T-helper 2 cell treated with Interferon-gamma antibody and Interleukin-4, amounts not matched to agents 5 μg/mL and 100 μg/mL, for 36 hours (primary cell): ENCODE measurements around the gene PRKAR1B.

Experiments
- DNase-seq: peaks from one replicate; pipeline ENCODE4 v3.0.0; 2021; ENCODE audit warnings: low spot score
- H3K27ac Mint-ChIP-seq: one replicate; pipeline ENCODE4 v1.8.0; 2021; ENCODE audit warnings: mild to moderate bottlenecking, mixed read lengths
- H3K27me3 Mint-ChIP-seq: one replicate; pipeline ENCODE4 v1.8.0; 2021; ENCODE audit warnings: low read depth, mixed read lengths
- H3K36me3 Mint-ChIP-seq: one replicate; pipeline ENCODE4 v1.8.0; 2021; ENCODE audit warnings: low read depth, mixed read lengths
- H3K4me1 Mint-ChIP-seq: one replicate; pipeline ENCODE4 v1.8.0; 2021; ENCODE audit warnings: low read depth, mixed read lengths
- H3K4me3 Mint-ChIP-seq: one replicate; pipeline ENCODE4 v1.8.0; 2022; ENCODE audit warnings: mild to moderate bottlenecking, moderate library complexity, mixed read lengths
- H3K9me3 Mint-ChIP-seq: one replicate; pipeline ENCODE4 v1.8.0; 2021; ENCODE audit warnings: mixed read lengths

The PRKAR1B gene

DNA sequence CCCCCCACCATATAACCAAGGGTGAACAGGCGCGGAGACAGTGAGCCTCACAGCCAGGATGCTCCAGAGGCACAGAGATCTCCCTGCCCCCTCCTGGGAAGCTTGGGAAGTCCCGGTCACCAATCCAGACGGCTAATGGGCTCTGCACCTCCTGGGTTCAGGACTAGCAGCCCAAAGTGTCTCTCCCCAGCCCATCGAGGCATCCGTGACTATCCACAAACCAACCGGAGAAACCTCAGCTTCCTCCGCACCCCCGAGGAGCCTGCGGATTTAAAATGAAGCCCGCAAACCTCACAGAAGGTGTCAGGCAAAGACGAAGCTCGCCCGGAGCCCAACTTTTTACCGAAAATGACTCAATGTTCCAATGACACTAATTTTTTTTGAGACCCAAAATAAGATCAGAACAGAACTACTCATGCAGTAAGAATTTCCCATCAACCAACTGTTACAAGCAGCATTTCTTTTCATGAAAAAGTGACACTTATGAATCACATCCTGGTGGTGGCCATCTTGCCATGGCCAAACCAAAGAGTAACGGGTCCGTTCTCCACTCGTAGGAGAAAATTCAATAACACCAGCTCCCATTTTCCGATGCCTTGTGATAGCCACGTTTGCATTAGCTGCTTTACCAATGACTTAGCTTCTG lies 213.4 kb downstream of the PRKAR1B start:
- H3K4me3 Mint-ChIP-seq: no peak overlapping the region
- no peak for DNase-seq
- peaks cover 2% of the 10 kb centered on the region for H3K4me1 Mint-ChIP-seq
- H3K27me3 Mint-ChIP-seq: peaks cover 28% of the 10 kb centered on the region
- no peaks in the 10 kb centered on the region for H3K36me3 Mint-ChIP-seq
- no peak overlapping the region for H3K27ac Mint-ChIP-seq
- H3K9me3 Mint-ChIP-seq: no peaks in the 10 kb centered on the region

DNA sequence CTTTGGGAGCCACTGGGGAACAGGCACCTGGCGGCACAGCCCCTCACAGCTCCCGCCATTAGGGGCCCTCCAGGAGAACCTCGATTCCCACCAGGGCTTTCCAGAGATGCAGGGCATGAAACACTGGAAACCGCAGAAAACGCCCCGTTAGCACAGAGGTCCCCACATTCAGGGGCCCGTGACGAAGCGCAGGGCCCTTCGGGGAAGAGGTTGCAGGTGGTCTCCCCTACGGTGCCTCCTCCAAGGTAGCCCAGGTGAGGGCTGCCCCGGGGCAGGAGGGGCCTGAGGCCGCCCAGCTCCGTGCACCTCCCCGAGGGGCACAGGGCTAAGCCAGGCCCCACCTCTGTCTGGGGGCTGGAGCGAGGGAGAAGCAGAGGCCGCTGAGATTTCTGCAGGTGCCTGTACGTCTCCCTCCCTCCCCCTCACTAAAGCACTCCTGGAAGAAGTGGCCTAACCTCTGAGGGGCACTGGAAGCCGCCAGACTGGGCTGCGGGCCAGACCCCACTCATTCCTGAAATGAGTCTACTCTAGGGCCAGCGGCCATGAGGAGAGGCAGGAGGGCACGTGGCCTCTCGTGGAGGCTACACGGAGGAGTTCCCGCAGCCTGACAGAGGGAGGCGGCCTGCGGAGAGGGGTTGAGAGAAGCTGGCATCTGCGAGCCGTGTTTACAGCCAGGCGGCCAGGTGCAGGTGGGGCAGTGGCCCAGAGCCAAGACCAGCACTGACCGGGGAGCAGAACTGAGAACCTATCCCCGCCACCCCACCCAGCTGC lies 214.4 kb downstream of the PRKAR1B start:
- no peak overlapping the region for H3K27ac Mint-ChIP-seq
- H3K36me3 Mint-ChIP-seq: no peaks in the 10 kb centered on the region
- H3K4me1 Mint-ChIP-seq: peaks cover under 1% of the 10 kb centered on the region
- no peaks in the 10 kb centered on the region for H3K9me3 Mint-ChIP-seq
- DNase-seq: no peak
- H3K27me3 Mint-ChIP-seq: peaks cover 21% of the 10 kb centered on the region
- H3K4me3 Mint-ChIP-seq: no peak overlapping the region

DNA sequence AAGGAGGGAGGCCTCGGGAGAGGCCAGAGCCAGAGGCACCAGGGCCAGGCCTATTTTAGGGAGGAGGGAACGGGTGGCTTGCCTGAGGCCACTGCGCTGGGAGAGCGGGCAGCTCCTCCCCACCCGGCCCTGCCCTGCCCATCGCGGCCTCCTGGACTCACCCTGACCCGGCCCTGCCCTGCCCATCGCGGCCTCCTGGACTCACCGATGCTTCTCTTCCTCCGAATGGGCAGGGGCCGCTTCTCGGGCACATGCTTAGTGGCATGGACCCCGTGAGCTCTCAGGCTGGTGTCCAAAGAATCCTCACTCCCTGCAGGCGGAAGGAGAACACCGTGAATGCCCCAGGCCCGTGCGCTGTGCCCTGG lies 215.0 kb downstream of the PRKAR1B start:
- DNase-seq: no peak
- H3K27ac Mint-ChIP-seq: no peak overlapping the region
- no peaks in the 10 kb centered on the region for H3K36me3 Mint-ChIP-seq
- peaks cover 19% of the 10 kb centered on the region for H3K27me3 Mint-ChIP-seq
- no peaks in the 10 kb centered on the region for H3K9me3 Mint-ChIP-seq
- H3K4me3 Mint-ChIP-seq: no peak overlapping the region
- no peaks in the 10 kb centered on the region for H3K4me1 Mint-ChIP-seq

DNA sequence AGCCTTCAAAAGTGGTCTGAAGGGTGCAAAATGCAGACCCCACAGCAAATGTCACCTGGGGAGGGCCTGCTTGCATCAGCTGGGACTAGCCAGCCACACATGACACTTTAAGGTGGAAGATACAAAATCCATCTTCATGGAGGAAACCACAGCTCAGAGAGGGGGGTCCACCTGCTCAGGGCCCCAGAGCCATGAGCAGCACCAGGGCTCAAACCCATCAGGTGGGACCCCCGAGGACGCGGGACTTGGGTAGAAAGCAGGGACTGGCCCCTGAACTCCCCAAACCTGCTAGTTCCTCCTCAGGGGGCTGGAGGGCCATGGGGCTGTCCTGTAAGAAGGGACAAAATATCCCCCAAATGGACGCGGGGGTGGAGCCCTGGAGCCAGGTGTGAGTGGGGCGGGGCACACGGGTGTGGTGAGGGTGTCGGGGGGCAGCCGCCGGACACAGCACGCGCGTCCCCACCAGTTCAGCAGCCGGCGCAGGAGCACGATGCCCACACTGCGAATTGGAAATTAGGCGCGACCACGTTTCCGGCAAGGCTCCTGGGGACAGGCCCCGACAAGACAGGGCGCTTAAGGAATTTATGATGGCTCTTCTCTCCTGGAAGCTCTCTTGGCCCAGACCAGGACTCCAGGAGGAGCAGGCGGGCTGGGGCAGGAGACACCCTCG lies 215.5 kb downstream of the PRKAR1B start:
- no peak overlapping the region for H3K4me3 Mint-ChIP-seq
- H3K36me3 Mint-ChIP-seq: no peaks in the 10 kb centered on the region
- H3K27ac Mint-ChIP-seq: no peak overlapping the region
- no peaks in the 10 kb centered on the region for H3K9me3 Mint-ChIP-seq
- H3K4me1 Mint-ChIP-seq: no peaks in the 10 kb centered on the region
- no peak for DNase-seq
- H3K27me3 Mint-ChIP-seq: peaks cover 19% of the 10 kb centered on the region

DNA sequence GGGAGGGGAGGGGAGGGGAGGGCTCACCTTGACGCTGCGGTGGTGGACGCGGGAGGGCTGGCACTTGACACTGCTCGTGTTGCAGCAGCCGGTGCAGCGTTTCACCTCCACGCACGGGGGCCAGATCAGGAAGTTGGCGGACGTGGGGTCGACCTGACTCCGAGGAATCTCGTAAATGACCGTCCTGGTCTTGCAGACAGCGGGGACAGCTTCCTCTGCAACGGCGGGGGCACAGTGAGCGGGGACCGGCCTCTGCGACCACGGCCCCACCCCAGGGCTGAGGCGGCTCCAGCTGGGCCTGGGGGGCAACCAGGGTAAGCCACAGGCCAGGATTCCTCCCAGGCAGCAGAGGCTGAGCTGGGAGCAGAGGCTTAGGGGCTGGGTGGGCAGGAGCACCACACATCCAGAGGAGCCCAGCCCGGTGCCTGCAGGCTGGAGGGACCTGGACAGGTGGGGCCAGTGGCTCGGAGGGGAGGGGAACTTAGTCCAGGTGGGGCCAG lies 216.2 kb downstream of the PRKAR1B start:
- H3K4me1 Mint-ChIP-seq: no peaks in the 10 kb centered on the region
- H3K27ac Mint-ChIP-seq: no peak overlapping the region
- no peak for DNase-seq
- peaks cover 13% of the 10 kb centered on the region for H3K27me3 Mint-ChIP-seq
- H3K9me3 Mint-ChIP-seq: no peaks in the 10 kb centered on the region
- no peak overlapping the region for H3K4me3 Mint-ChIP-seq
- no peaks in the 10 kb centered on the region for H3K36me3 Mint-ChIP-seq

DNA sequence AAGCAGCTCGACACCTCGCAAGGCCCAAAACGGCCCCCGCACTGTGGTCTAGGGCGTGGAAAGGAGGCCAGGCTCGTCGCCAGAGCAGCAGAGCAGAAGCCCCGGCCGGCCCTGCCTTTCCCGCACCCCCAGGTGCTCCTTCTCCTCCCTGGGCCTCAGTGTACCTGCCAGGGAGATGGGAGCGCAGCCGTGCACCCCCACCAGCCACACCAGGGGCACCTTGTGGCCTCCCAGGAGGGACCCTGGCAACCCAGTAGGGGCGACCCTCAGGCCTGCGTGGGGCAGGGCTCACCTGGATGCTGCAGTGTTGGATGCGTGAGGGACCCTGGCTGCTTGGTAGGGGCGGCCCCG lies 217.0 kb downstream of the PRKAR1B start:
- Mint-ChIP-seq H3K27me3 (peaks cover 6% of the 10 kb centered on the region), H3K9me3 (no peaks in the 10 kb centered on the region), H3K36me3 (no peaks in the 10 kb centered on the region), H3K4me1 (no peaks in the 10 kb centered on the region), H3K4me3 (no peak overlapping the region), H3K27ac (no peak overlapping the region)
- no peak for DNase-seq

DNA sequence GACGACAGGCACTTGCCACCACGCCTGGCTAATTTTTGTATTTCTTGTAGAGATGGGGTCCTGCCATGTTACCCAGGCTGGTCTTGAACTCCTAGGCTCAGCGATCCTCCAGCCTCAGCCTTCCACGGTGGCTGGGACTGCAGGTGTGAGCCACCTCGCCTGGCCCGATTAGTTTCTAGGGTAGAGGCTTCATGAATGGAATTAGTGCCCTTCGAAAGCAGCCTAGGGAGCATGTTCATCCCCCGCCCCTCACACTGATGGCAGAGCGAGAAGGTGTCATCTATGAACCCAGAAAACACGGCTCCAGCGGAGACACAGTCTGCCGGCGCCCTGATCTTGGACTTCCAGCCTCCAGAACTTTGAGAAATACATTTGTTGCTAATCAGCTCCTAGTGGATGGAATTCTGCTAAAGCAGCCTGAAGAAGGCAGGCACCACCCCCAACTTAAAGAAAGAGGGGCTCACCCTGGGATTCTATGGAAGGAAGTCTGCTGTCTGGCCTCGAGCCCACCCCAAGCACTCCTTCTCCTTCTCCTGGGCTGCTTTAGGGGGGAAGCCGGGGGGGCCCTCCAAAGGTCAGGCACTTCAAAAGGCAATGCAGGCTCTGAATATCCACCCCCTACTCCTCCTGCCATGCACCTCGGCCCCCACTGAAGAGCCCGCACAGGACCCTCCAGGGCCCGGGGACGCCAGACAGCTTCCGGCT lies 217.5 kb downstream of the PRKAR1B start:
- peaks cover 3% of the 10 kb centered on the region for H3K27me3 Mint-ChIP-seq
- H3K27ac Mint-ChIP-seq: no peak overlapping the region
- DNase-seq: no peak
- H3K4me1 Mint-ChIP-seq: no peaks in the 10 kb centered on the region
- H3K9me3 Mint-ChIP-seq: no peaks in the 10 kb centered on the region
- H3K4me3 Mint-ChIP-seq: no peak overlapping the region
- no peaks in the 10 kb centered on the region for H3K36me3 Mint-ChIP-seq

DNA sequence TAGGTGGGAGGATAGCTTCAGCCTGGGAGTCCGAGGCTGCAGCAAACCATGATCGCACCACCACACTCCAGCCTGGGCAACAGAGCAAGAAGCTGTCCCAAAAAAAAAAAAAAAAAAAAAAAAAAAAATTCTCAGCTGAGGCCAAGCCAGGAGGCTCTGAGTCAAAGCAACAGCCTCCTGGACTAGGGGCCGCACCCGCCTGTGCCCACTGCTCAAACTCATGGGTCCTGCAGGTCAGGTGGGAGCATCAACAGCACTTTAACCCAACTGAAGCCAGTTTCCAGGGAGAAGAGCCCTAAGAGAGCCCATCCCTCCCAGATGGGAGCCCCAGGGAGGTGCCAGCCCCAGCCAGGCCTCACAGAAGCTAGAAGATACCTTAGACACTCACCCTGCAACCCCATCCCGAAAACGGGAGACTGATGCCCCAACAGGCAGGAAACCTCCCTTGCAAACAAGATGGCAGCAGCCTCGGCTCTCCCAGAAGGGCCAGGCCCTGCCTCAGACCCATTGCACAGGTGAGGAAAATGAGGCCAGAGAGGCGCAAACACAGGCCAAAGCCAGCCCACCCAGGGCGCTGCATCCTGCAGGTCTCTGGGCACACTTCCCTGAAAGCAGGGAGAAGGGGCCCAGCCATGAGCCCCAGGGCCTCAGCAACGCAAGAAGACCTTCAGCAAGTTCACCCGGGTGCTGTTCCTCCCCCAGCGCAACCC lies 218.5 kb downstream of the PRKAR1B start:
- Mint-ChIP-seq H3K9me3 (no peaks in the 10 kb centered on the region), H3K4me1 (no peaks in the 10 kb centered on the region), H3K36me3 (no peaks in the 10 kb centered on the region), H3K27ac (no peak overlapping the region), H3K4me3 (no peak overlapping the region), H3K27me3 (no peaks in the 10 kb centered on the region)
- DNase-seq: no peak

DNA sequence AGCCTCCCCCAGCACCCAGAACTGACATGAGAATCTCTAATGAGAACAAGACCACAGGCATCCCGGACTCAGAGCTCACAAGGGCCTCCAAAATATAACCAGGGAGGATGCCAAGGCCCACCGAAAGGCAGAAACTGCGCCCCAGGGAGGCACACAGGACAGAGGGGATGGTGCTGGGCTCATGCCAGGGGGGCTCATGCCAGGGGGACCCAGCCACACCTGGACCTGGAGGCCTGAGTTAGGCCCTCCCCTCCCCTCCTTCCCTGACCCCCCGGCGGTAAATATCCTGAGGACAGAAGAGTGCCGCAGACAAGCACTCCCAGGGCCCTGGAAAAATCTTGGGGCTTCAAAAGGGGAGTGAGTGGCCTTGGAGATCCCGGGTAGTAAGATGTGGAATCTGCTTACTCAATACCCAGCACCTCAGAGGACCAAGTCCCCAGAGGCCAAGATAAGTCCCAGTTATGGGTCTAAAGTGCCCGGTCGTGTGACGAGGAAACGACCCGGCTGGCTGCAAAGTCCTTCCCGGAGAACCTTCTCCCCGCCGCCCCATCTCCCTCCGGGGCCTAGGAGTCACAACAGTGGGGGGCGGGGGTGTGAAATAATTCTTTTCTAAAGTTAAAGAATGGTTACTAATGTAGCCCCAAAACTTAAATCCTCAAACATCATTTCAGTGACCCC lies 219.3 kb downstream of the PRKAR1B start:
- H3K27me3 Mint-ChIP-seq: no peaks in the 10 kb centered on the region
- no peaks in the 10 kb centered on the region for H3K36me3 Mint-ChIP-seq
- H3K4me3 Mint-ChIP-seq: no peak overlapping the region
- H3K4me1 Mint-ChIP-seq: no peaks in the 10 kb centered on the region
- no peak overlapping the region for H3K27ac Mint-ChIP-seq
- DNase-seq: no peak
- H3K9me3 Mint-ChIP-seq: no peaks in the 10 kb centered on the region

DNA sequence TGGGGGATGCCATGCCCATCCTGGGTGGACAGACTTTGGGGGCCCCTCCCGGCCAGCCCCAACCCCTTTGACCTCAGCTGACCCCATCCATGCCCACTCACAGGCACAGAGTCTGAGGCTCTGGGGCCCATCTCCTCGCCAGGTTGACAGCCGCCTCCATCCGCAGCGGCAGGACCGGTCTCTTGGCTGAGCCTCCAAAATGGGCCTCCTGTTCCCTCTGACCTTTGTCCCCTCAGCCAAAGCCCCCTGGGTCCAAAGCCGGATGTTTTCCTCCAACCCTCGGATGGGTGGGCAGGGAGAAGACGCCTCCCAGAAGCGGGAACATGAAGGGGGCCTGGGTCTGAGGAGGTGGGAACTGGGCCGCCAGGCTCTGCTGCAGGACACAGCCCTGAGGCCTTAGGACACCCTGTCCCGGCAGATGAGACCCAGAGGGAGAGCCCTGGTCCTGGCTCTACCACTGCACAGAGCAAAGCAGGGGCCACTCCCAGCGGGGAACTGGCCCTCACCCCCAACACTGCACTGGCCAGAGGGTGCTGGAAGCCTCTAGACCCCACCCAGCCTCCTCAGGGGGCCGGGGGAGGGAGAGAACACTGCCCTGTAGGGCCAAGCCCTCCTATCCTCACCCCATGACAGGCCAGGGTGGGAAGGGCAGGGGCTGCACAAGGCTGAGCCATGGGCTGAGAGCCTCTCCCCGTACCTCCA lies 220.0 kb downstream of the PRKAR1B start:
- no peaks in the 10 kb centered on the region for H3K4me1 Mint-ChIP-seq
- no peak overlapping the region for H3K27ac Mint-ChIP-seq
- DNase-seq: no peak
- no peak overlapping the region for H3K4me3 Mint-ChIP-seq
- H3K27me3 Mint-ChIP-seq: no peaks in the 10 kb centered on the region
- no peaks in the 10 kb centered on the region for H3K36me3 Mint-ChIP-seq
- H3K9me3 Mint-ChIP-seq: no peaks in the 10 kb centered on the region

DNA sequence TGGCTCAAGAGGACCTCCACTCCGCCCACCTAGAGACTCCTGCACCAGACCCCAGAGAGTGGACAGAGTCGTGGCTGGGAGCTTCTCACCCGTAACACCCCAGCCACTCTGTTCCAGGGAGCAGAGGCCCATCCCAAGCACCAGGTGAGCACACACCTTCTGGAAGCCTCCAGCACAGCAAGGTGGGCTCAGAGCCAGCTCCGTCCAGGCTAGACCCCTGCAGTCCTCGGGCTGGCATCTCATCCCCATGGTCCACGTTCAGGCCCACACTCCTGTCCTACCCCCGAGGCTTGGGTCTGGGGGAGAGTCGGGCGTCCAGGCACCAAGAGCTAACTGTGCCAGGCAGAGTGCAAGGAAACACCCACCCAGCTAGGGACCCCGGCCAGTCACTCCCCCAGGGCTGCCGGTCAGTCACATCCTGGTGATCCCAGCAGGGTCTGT lies 220.7 kb downstream of the PRKAR1B start:
- Mint-ChIP-seq H3K27me3 (no peaks in the 10 kb centered on the region), H3K36me3 (no peaks in the 10 kb centered on the region), H3K27ac (no peak overlapping the region), H3K9me3 (no peaks in the 10 kb centered on the region), H3K4me3 (no peak overlapping the region), H3K4me1 (no peaks in the 10 kb centered on the region)
- DNase-seq: no peak

DNA sequence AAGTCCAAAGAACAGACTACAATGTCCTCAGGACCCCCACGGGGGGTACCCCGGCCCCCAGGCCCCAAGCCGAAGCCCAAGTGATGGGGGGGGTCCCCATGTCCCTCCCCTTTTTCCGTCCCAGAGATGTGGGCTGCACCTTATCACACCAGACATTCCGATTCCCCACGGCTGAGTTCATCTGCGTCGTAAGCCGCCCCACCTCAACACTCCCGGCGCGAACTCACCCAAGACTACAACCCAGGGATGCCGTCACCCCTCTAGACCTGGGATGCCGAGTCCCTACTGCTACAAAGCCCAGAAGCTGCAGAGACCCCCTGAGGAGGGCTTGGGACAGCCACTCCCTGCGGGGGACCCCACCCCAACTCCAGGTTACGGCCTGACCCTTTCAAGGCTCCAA lies 221.9 kb downstream of the PRKAR1B start:
- H3K4me1 Mint-ChIP-seq: no peaks in the 10 kb centered on the region
- no peaks in the 10 kb centered on the region for H3K36me3 Mint-ChIP-seq
- no peak overlapping the region for H3K27ac Mint-ChIP-seq
- H3K9me3 Mint-ChIP-seq: no peaks in the 10 kb centered on the region
- no peaks in the 10 kb centered on the region for H3K27me3 Mint-ChIP-seq
- no peak for DNase-seq
- H3K4me3 Mint-ChIP-seq: no peak overlapping the region
